Measurements from ENCODE around the gene SGCD. TPM values are rescaled to one million over a fixed set of nuclear protein-coding genes. Genes with fewer than 3 reads are reported as not detected.

The SGCD gene
- total RNA-seq, 1 experiment from 2014 or later: not detected

DNA sequence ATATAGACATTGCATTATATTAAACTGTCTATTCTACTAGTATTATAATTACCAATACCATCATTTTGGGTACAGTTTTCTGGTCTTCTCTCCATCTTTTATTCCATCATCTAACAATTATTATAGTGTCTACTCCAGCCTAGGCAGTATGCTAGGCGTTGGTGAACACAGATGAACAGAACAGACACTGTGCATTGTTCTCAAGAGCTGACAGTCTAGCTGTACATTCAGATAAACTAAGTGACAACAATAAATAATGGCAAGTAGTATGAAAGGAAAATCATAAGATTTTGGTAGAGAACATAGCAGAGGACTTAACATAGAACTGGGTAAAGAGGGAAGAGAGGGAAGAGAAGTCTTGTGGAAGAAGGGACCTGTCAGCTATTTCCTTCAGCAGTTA lies 12.5 kb upstream of the SGCD start:
- Histone ChIP-seq H3K36me3 (ENCODE audit: control insufficient read depth in 1 of 2, insufficient read depth in 2 of 2, low read length in 2 of 2) (no peaks in the 10 kb centered on the region), H3K4me3 (replicated peaks in 1 of 2; ENCODE audit: low read depth in 1 of 2, low read length in 2 of 2) (no peak overlapping the region), H3K9me3 (ENCODE audit: control insufficient read depth in 1 of 2, insufficient read depth in 1 of 2, low read depth in 1 of 2, low read length in 2 of 2) (peaks cover 0 to 3% of the 10 kb centered on the region in 2 experiments; a peak in 1 of 4 replicates), H3K4me2 (ENCODE audit: low read length) (no peak overlapping the region), H3K4me1 (ENCODE audit: control insufficient read depth in 1 of 2, insufficient read depth in 2 of 2, low read length in 2 of 2) (no peaks in the 10 kb centered on the region), H3K9me2 (ENCODE audit: insufficient read depth) (no peaks in the 10 kb centered on the region), H3K27ac (ENCODE audit: low read depth, low read length) (no peak overlapping the region), H3K27me3 (ENCODE audit: insufficient read depth, low read length) (no peaks in the 10 kb centered on the region), H3K79me2 (ENCODE audit: insufficient read depth, low read length) (no peaks in the 10 kb centered on the region), H2AFZ (ENCODE audit: low read depth, low read length, poor library complexity, severe bottlenecking) (no peak overlapping the region), H3K9ac (ENCODE audit: low read length) (no peak overlapping the region), H4K20me1 (ENCODE audit: insufficient read depth) (no peaks in the 10 kb centered on the region)
- RAD21 ChIA-PET (ENCODE audit: low non-redundant PET in 1 of 2, low total read pairs in 2 of 2, uncharacterized antibody in 2 of 2, unreplicated experiment in 2 of 2): no interaction called here
- intact Hi-C loops (cut with micrococcal nuclease): no loop called here
- POLR2A ChIA-PET: no interaction called here
- BruUV-seq (replicated peaks): no TSS peak
- ATAC-seq (no peak), DNase-seq (ENCODE audit: low read depth, low spot score) (no peak)
- CTCF ChIA-PET: no interaction called here
- TF ChIP-seq YY1 (IDR thresholded peaks at IDR 0.05; ENCODE audit: extremely low read depth, insufficient replicate concordance, low read depth, low read length) (no peak), EGR1 (IDR thresholded peaks at IDR 0.05; ENCODE audit: low read depth) (no peak), EZH2phosphoT487 (IDR thresholded peaks at IDR 0.05; ENCODE audit: borderline replicate concordance) (no peak), POLR2AphosphoS5 (IDR thresholded peaks at IDR 0.05; ENCODE audit: low read depth, low read length) (no peak), SRF (IDR thresholded peaks at IDR 0.05; ENCODE audit: low read depth) (no peak), CBX3 (IDR thresholded peaks at IDR 0.05; ENCODE audit: low read depth) (no peak), RAD21 (IDR thresholded peaks at IDR 0.05; ENCODE audit: low read depth) (no peak), TCF7L2 (IDR thresholded peaks at IDR 0.05; ENCODE audit: borderline replicate concordance, extremely low read depth, insufficient read depth, insufficient read length) (no peak), ATF3 (IDR thresholded peaks at IDR 0.05) (no peak), POLR2A (IDR thresholded peaks at IDR 0.05; ENCODE audit: borderline replicate concordance, extremely low read depth, insufficient read depth, insufficient read length) (no peak), JUND (IDR thresholded peaks at IDR 0.05) (no peak), EZH2 (IDR thresholded peaks at IDR 0.05) (no peak), ZNF274 (IDR thresholded peaks at IDR 0.05; ENCODE audit: low read depth, low read length) (no peak), ELF1 (IDR thresholded peaks at IDR 0.05; ENCODE audit: borderline replicate concordance, low read depth) (no peak), SP1 (IDR thresholded peaks at IDR 0.05; ENCODE audit: low read depth) (no peak), FOSL1 (IDR thresholded peaks at IDR 0.05; ENCODE audit: low read depth) (no peak), MAX (IDR thresholded peaks at IDR 0.05) (no peak), SIN3A (IDR thresholded peaks at IDR 0.05; ENCODE audit: low read depth) (no peak), CEBPB (IDR thresholded peaks at IDR 0.05; ENCODE audit: low read depth) (no peak)
- TF ChIP-seq, protein P1, sequence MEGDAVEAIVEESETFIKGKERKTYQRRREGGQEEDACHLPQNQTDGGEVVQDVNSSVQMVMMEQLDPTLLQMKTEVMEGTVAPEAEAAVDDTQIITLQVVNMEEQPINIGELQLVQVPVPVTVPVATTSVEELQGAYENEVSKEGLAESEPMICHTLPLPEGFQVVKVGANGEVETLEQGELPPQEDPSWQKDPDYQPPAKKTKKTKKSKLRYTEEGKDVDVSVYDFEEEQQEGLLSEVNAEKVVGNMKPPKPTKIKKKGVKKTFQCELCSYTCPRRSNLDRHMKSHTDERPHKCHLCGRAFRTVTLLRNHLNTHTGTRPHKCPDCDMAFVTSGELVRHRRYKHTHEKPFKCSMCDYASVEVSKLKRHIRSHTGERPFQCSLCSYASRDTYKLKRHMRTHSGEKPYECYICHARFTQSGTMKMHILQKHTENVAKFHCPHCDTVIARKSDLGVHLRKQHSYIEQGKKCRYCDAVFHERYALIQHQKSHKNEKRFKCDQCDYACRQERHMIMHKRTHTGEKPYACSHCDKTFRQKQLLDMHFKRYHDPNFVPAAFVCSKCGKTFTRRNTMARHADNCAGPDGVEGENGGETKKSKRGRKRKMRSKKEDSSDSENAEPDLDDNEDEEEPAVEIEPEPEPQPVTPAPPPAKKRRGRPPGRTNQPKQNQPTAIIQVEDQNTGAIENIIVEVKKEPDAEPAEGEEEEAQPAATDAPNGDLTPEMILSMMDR (IDR thresholded peaks at IDR 0.05 in 2 of 3, conservative IDR thresholded peaks at IDR 0.05 in 1 of 3; ENCODE audit: borderline replicate concordance in 1 of 3, insufficient read depth in 1 of 3, low read depth in 2 of 3, low read length in 2 of 3): no peak

Data from HCT116 (cell line).